Measurements from ENCODE around the gene MAGEE2.
"Not testable (repeated sequence)": the region's sequence is repeated elsewhere in the genome, so short reads cannot be mapped to it uniquely, and the experiment has no call there.

The MAGEE2 gene, protein sequence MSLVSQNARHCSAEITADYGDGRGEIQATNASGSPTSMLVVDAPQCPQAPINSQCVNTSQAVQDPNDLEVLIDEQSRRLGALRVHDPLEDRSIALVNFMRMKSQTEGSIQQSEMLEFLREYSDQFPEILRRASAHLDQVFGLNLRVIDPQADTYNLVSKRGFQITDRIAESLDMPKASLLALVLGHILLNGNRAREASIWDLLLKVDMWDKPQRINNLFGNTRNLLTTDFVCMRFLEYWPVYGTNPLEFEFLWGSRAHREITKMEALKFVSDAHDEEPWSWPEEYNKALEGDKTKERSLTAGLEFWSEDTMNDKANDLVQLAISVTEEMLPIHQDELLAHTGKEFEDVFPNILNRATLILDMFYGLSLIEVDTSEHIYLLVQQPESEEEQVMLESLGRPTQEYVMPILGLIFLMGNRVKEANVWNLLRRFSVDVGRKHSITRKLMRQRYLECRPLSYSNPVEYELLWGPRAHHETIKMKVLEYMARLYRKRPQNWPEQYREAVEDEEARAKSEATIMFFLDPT

DNA sequence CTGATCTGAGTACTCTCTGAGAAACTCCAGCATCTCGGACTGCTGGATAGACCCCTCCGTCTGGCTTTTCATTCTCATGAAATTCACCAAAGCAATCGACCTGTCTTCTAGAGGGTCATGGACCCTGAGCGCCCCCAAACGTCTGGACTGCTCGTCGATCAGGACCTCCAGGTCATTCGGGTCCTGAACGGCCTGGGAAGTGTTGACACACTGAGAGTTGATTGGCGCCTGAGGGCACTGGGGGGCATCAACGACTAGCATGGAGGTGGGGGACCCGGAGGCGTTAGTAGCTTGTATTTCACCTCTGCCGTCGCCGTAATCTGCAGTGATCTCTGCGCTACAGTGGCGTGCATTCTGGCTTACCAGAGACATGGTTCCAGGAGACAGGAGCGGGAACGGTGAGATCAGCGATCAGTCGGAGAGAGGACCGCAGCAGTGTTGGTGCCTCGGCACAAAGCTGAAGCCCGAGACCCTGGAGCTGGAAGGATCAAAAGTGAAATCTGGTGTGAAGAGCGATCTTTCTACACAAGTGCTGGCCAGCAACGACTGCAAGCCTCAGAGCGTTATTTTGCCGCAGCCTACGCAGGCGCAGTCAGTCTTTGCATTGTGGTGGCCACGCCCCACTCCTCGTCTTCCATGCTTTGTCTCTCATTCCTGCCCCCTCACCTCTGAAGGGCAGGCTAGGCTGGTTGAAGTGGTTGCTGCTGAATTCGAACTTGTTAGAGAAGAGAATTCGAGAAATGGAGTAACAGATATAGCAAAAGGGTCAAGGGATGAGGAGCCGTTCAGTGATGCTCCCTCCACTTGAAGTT is at the start of gene MAGEE2:
MAGEE2 (minus strand) TSS at position 575 of the 812 bp plus-strand sequence; CDS start at position 372, 203 bp downstream.
- no peak within 1 kb of the TSS for H3K27ac ChIP-seq
- TF ChIP-seq, protein P1, sequence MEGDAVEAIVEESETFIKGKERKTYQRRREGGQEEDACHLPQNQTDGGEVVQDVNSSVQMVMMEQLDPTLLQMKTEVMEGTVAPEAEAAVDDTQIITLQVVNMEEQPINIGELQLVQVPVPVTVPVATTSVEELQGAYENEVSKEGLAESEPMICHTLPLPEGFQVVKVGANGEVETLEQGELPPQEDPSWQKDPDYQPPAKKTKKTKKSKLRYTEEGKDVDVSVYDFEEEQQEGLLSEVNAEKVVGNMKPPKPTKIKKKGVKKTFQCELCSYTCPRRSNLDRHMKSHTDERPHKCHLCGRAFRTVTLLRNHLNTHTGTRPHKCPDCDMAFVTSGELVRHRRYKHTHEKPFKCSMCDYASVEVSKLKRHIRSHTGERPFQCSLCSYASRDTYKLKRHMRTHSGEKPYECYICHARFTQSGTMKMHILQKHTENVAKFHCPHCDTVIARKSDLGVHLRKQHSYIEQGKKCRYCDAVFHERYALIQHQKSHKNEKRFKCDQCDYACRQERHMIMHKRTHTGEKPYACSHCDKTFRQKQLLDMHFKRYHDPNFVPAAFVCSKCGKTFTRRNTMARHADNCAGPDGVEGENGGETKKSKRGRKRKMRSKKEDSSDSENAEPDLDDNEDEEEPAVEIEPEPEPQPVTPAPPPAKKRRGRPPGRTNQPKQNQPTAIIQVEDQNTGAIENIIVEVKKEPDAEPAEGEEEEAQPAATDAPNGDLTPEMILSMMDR (conservative IDR thresholded peaks at IDR 0.05; ENCODE audit: low read depth) = no peak
- ChIA-PET POLR2A (ENCODE audit: low non-redundant PET) (no interaction called here), CTCF (no interaction called here)
- no peak for DNase-seq (ENCODE audit: low spot score)

- TF ChIP-seq, protein P1 (conservative IDR thresholded peaks at IDR 0.05; ENCODE audit: low read depth) = no peak
- POLR2A ChIA-PET (ENCODE audit: low non-redundant PET) = no interaction called here
- CTCF ChIA-PET = no interaction called here
- no peak overlapping the region for H3K27ac ChIP-seq
- DNase-seq (ENCODE audit: low spot score) = no peak
Observed at GRCh38 chrX:75786290-75786689, 1.2 kb upstream of the MAGEE2 start.

- DNase-seq (ENCODE audit: low spot score) = no peak
- POLR2A ChIA-PET (ENCODE audit: low non-redundant PET) = no interaction called here
Observed at GRCh38 chrX:75781611-75782010, 3.4 kb downstream of the MAGEE2 start.

DNA sequence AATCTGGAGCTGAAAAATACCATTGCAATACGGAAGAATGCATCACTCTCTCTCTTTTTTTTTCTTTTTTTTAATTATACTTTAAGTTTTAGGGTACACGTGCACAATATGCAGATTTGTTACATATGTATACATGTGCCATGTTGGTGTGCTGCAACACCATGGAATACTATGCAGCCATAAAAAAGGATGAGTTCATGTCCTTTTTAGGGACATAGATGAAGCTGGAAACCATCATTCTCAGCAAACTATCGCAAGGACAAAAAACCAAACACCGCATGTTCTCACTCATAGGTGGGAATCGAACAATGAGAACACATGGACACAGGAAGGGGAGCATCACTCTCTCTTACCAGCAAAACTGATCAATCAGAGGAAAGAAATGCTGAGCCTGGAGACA is 17.0 kb downstream of the MAGEE2 start:
- CTCF ChIA-PET; DNase-seq (ENCODE audit: low spot score); H3K27ac ChIP-seq; POLR2A ChIA-PET (ENCODE audit: low non-redundant PET): not testable (repeated sequence)

More at GRCh38 chrX:75781611-75782010, 3.4 kb downstream of the MAGEE2 start:
- H3K27ac ChIP-seq = no peak overlapping the region
- TF ChIP-seq, protein P1 (conservative IDR thresholded peaks at IDR 0.05; ENCODE audit: low read depth) = no peak
- CTCF ChIA-PET = no interaction called here

- ChIA-PET CTCF (interaction anchor here (0.6 kb wide), 1 partner anchor 1498 kb away, joined by 6 read pairs; no protein-coding TSS in a partner anchor), POLR2A (ENCODE audit: low non-redundant PET) (no interaction called here)
- no peak overlapping the region for H3K27ac ChIP-seq
- TF ChIP-seq, protein P1 (conservative IDR thresholded peaks at IDR 0.05; ENCODE audit: low read depth) = no peak
- DNase-seq (ENCODE audit: low spot score) = no peak
Observed at GRCh38 chrX:75748431-75748830, 36.6 kb downstream of the MAGEE2 start.

GRCh38 chrX:75746891-75747639 is 38.0 kb downstream of the MAGEE2 start:
- peak; percentile 3 for DNase-seq (ENCODE audit: low spot score)
- POLR2A ChIA-PET (ENCODE audit: low non-redundant PET) = no interaction called here
- TF ChIP-seq, protein P1 (conservative IDR thresholded peaks at IDR 0.05; ENCODE audit: low read depth) = no peak
- H3K27ac ChIP-seq = 0 out of 2 replicates have a peak overlapping the region, but pooled peaks have one; percentile 43
- CTCF ChIA-PET = no interaction called here
